OCI-LY3 (cell line): ENCODE results near the gene AVEN.

Experiments used
- H2AFZ ChIP-seq: fragments of 200-600, 300-600 bp; shearing (Covaris generic); 2 replicates; pipeline ENCODE4 v1.6.0; 2014; ENCODE audit warnings: antibody characterized with exemption, low read depth, low read length
- H3K27ac ChIP-seq: fragments of 200-600, 300-600 bp; sonication (generic); 2 replicates; pipeline ENCODE4 v1.5.1; 2014; ENCODE audit warnings: mild to moderate bottlenecking, low read length, moderate library complexity, mixed read lengths
- H3K27me3 ChIP-seq: fragments of 200-600, 300-600 bp; sonication (generic); 2 replicates; pipeline ENCODE4 v1.6.1; 2014; ENCODE audit warnings: low read depth, low read length, mixed read lengths
- H3K36me3 ChIP-seq: fragments of 200-600, 300-600 bp; sonication (generic); replicated peaks from 2 replicates; pipeline ENCODE3; 2014; ENCODE audit warnings: low read depth, low read length, mixed read lengths
- H3K4me1 ChIP-seq: fragments of 300-600, 200-600 bp; sonication (generic); 2 replicates; pipeline ENCODE4 v1.6.1; 2014; ENCODE audit warnings: low read length, mixed read lengths
- H3K4me2 ChIP-seq: fragments of 200-600, 300-600 bp; sonication (generic); 2 replicates; pipeline ENCODE4 v1.6.1; 2014; ENCODE audit warnings: low read length, mixed read lengths
- H3K4me3 ChIP-seq: fragments of 300-600, 200-600 bp; sonication (generic); 2 replicates; pipeline ENCODE4 v1.5.1; 2014; ENCODE audit warnings: antibody characterized with exemption, mild to moderate bottlenecking, low read length, moderate library complexity
- H3K79me2 ChIP-seq: fragments of 300-600, 200-600 bp; shearing (Covaris generic); 2 replicates; pipeline ENCODE4 v1.6.1; 2014; ENCODE audit warnings: mild to moderate bottlenecking, low read length, mixed read lengths
- H3K9ac ChIP-seq: fragments of 300-600, 200-600 bp; shearing (Covaris generic); 2 replicates; pipeline ENCODE4 v1.6.0; 2014; ENCODE audit warnings: mild to moderate bottlenecking, low read length, moderate library complexity
- H3K9me3 ChIP-seq: fragments of 200-600, 300-600 bp; shearing (Covaris generic); 2 replicates; pipeline ENCODE4 v1.6.1; 2014; ENCODE audit warnings: low read length, mixed read lengths; ENCODE audit not compliant: insufficient read depth
- H4K20me1 ChIP-seq: fragments of 200-600, 300-600 bp; sonication (generic); 2 replicates; pipeline ENCODE4 v1.6.1; 2016; ENCODE audit warnings: low read length, mixed read lengths; ENCODE audit not compliant: insufficient read depth
- EZH2phosphoT487 ChIP-seq: fragments of 200-600 bp; shearing (Covaris generic); IDR thresholded peaks from 2 replicates; pipeline ENCODE4 v1.6.1; 2018; ENCODE audit warnings: antibody characterized with exemption, mixed run types, low read depth
- TF ChIP-seq, protein P1 (sequence below): fragments of 200-600, 300-600 bp; sonication (generic); IDR thresholded peaks from 2 replicates; pipeline ENCODE4 v1.5.1; 2014; ENCODE audit warnings: antibody characterized with exemption, low read length, low read depth

The AVEN gene

DNA sequence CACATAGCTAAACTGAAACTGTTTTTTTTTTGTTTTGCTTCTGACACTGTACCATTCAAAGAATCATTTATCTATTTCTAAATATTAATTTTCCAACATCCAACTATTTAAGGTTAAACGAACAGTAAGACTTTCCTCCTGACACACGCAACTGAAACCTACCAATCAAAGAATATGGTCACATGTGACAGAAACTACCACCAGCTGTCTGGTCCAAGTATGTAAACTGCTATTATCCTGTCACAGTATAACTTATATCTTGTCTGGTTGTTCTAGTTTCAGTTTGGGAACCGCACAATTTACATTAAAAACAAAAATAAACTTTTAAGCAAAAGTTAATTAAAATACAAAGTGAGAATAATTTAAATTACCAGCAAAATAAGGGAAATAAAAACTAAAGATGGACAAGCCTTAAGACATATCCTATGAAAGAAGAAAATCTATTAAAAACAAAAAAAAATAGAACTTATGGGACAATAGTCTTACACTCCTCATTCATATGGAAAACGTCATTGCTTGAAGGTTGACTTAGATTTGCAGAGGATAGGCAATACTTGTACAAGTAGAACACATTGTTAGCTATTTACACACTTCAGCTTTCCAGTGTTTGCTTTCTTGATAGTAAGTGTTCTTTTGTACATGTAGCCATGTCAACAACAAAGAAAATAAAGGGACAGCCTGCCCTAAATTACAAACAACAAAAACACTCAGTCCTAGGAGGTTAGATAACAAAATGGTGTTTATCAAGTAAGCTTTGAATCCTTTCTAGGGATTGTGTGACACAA is 97.5 kb downstream of the AVEN start:
- no peaks in the 10 kb centered on the region for H3K36me3 ChIP-seq
- no peaks in the 10 kb centered on the region for H3K27me3 ChIP-seq
- H4K20me1 ChIP-seq: no peaks in the 10 kb centered on the region
- no peak for TF ChIP-seq EZH2phosphoT487
- TF ChIP-seq, protein P1, sequence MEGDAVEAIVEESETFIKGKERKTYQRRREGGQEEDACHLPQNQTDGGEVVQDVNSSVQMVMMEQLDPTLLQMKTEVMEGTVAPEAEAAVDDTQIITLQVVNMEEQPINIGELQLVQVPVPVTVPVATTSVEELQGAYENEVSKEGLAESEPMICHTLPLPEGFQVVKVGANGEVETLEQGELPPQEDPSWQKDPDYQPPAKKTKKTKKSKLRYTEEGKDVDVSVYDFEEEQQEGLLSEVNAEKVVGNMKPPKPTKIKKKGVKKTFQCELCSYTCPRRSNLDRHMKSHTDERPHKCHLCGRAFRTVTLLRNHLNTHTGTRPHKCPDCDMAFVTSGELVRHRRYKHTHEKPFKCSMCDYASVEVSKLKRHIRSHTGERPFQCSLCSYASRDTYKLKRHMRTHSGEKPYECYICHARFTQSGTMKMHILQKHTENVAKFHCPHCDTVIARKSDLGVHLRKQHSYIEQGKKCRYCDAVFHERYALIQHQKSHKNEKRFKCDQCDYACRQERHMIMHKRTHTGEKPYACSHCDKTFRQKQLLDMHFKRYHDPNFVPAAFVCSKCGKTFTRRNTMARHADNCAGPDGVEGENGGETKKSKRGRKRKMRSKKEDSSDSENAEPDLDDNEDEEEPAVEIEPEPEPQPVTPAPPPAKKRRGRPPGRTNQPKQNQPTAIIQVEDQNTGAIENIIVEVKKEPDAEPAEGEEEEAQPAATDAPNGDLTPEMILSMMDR: no peak
- peaks cover 4% of the 10 kb centered on the region; the same call in 1 of the 2 replicates for H3K4me1 ChIP-seq
- no peaks in the 10 kb centered on the region for H3K79me2 ChIP-seq
- no peak overlapping the region for H3K9ac ChIP-seq
- no peaks in the 10 kb centered on the region for H3K9me3 ChIP-seq
- H2AFZ ChIP-seq: no peak overlapping the region
- no peak overlapping the region for H3K4me3 ChIP-seq
- H3K4me2 ChIP-seq: no peak overlapping the region
- H3K27ac ChIP-seq: no peak overlapping the region

DNA sequence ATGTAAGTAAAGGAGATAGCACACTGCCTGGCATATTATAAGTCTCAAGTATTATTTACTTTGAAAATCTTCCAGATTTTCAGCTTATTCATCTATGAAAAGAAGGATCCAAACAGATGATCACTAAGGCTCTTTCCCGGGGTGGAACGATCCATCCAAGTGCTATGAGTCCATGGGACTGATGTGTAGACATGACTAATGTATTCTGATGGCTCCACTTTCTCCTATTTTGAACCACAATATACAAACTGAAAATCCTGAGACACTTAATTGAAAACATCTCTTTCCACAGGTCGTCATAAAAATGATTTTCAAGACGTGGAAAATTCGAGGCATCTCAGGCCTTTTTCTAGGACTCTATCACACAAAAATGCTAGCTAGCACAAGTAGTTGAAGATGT is 104.1 kb downstream of the AVEN start:
- Histone ChIP-seq H4K20me1 (no peaks in the 10 kb centered on the region), H3K27me3 (no peaks in the 10 kb centered on the region), H3K4me3 (no peak overlapping the region), H3K36me3 (no peaks in the 10 kb centered on the region), H3K4me2 (no peak overlapping the region), H2AFZ (no peak overlapping the region), H3K27ac (no peak overlapping the region), H3K9ac (no peak overlapping the region), H3K4me1 (no peaks in the 10 kb centered on the region), H3K9me3 (no peaks in the 10 kb centered on the region), H3K79me2 (no peaks in the 10 kb centered on the region)
- TF ChIP-seq, protein P1: no peak
- TF ChIP-seq EZH2phosphoT487: no peak

DNA sequence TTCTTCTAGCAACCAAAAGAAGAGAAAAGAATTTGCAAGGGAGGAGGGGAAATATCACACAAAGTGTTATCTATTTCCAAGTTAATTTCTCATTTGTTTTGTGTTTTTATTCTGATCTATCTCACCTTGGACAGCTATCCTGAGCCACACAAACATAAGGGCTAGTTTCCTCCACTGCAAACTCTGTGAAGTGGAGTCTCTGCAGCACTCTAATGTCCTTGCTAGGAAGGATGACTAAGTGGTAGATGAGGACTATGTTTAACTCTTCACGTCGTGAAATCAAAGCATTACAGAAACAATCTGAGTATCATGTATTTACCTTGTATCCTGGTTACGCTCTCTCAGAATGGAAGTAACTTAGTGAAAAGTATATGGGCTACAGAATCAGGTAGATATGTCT is 104.6 kb downstream of the AVEN start:
- TF ChIP-seq, protein P1: no peak
- TF ChIP-seq EZH2phosphoT487: no peak
- Histone ChIP-seq H3K27ac (no peak overlapping the region), H2AFZ (no peak overlapping the region), H3K9me3 (no peaks in the 10 kb centered on the region), H3K4me2 (no peak overlapping the region), H3K9ac (no peak overlapping the region), H3K79me2 (no peaks in the 10 kb centered on the region), H3K27me3 (no peaks in the 10 kb centered on the region), H4K20me1 (no peaks in the 10 kb centered on the region), H3K36me3 (no peaks in the 10 kb centered on the region), H3K4me3 (no peak overlapping the region), H3K4me1 (no peaks in the 10 kb centered on the region)

DNA sequence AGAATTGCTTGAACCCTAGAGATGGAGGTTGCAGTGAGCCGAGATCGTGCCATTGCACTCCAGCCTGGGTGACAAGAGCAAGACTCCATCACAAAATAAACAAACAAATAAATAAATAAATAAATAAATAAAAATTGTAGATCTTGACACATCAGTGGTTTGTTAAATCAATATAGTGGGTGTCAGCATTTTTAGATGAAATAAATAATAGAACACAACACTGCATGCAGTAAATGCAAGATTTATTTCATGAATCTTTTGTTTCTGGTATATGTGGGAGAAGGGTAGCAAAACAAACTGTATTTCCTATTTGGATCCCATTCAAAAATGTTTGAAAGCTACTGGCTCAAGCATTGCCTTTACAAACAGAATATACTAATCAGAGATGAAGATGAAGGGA is 106.3 kb downstream of the AVEN start:
- Histone ChIP-seq H3K9ac (no peak overlapping the region), H3K27ac (no peak overlapping the region), H3K79me2 (no peaks in the 10 kb centered on the region), H3K4me1 (no peaks in the 10 kb centered on the region), H3K27me3 (no peaks in the 10 kb centered on the region), H3K36me3 (no peaks in the 10 kb centered on the region), H3K9me3 (no peaks in the 10 kb centered on the region), H3K4me2 (no peak overlapping the region), H3K4me3 (no peak overlapping the region), H2AFZ (no peak overlapping the region), H4K20me1 (no peaks in the 10 kb centered on the region)
- TF ChIP-seq EZH2phosphoT487: no peak
